DOHH2 (cell line): Measurements from ENCODE around the gene GPR4.

Experiments used
- EZH2phosphoT487 ChIP-seq: fragments of 200-600 bp; sonication (generic); IDR thresholded peaks from 2 replicates; pipeline ENCODE4 v1.6.1; 2017; ENCODE audit warnings: borderline replicate concordance, mild to moderate bottlenecking, antibody characterized with exemption, low read length, moderate library complexity, mixed read lengths
- TF ChIP-seq, protein P1 (sequence below): fragments of 200-600 bp; sonication (generic); IDR thresholded peaks from one replicate; pipeline ENCODE4 v1.5.1; 2014; ENCODE audit warnings: antibody characterized with exemption, mild to moderate bottlenecking, low read depth, low read length; ENCODE audit not compliant: poor library complexity, severe bottlenecking

DNA sequence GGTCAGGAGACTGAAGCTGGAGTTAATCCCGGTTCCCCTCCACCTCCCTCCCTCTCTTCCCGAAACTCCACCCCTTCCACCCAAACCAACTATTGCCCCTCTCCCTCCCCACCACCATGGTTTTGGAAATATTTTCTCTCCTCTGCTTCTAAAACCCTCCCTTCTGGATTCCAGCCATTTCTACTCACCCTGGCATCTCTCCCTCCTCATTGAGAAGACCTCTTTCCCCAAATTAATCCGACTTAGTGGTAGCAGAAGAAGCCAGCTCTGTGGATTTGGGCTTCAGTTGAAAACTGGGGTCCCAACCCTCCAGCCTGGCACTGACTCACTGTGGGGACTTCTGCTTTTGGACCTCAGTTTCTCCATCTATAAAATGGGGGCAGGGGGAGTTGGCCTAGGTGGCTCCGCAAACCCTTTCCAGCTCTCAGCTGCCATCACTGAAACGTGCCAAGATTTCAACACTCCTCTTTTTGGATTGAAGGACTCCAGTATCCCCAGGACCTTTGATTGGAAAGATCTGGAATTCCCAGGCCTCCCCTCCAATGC is 1.6 kb downstream of the GPR4 start:
- TF ChIP-seq, protein P1, sequence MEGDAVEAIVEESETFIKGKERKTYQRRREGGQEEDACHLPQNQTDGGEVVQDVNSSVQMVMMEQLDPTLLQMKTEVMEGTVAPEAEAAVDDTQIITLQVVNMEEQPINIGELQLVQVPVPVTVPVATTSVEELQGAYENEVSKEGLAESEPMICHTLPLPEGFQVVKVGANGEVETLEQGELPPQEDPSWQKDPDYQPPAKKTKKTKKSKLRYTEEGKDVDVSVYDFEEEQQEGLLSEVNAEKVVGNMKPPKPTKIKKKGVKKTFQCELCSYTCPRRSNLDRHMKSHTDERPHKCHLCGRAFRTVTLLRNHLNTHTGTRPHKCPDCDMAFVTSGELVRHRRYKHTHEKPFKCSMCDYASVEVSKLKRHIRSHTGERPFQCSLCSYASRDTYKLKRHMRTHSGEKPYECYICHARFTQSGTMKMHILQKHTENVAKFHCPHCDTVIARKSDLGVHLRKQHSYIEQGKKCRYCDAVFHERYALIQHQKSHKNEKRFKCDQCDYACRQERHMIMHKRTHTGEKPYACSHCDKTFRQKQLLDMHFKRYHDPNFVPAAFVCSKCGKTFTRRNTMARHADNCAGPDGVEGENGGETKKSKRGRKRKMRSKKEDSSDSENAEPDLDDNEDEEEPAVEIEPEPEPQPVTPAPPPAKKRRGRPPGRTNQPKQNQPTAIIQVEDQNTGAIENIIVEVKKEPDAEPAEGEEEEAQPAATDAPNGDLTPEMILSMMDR, result no peak
- TF ChIP-seq EZH2phosphoT487, result no peak
